H1 (cell line): ENCODE data around the gene MAS1.

Experiments
- BRCA1 ChIP-seq: IDR thresholded peaks from 2 replicates; pipeline ENCODE4 v1.6.1; 2012; ENCODE audit warnings: low read depth, low read length, improper control_type of control experiment
- CHD2 ChIP-seq: IDR thresholded peaks from 2 replicates; pipeline ENCODE4 v1.6.1; 2012; ENCODE audit warnings: low read length, improper control_type of control experiment
- EP300 ChIP-seq, 2 experiments: IDR thresholded peaks; 1 replicate in 1 of 2; 2 replicates in 1 of 2; pipeline ENCODE4 v1.6.1; 2011 to 2012; ENCODE audit warnings: low read depth in 2 of 2, low read length in 2 of 2, mild to moderate bottlenecking in 2 of 2, borderline replicate concordance in 1 of 2, inconsistent platforms in 1 of 2, moderate library complexity in 1 of 2
- EZH2 ChIP-seq: fragments of 200-600 bp; sonication (generic); IDR thresholded peaks from 2 replicates; pipeline ENCODE4 v1.7.1; 2012; ENCODE audit warnings: low read depth, mild to moderate bottlenecking, moderate library complexity, low read length, inconsistent platforms; ENCODE audit not compliant: severe bottlenecking
- JUN ChIP-seq: IDR thresholded peaks from 2 replicates; pipeline ENCODE4 v1.6.1; 2011; ENCODE audit warnings: low read depth, mild to moderate bottlenecking, improper control_type of control experiment, low read length
- MAFK ChIP-seq: IDR thresholded peaks from 2 replicates; pipeline ENCODE4 v1.6.1; 2012; ENCODE audit warnings: low read depth, mild to moderate bottlenecking, improper control_type of control experiment, low read length
- POLR2A ChIP-seq, 2 experiments: IDR thresholded peaks; 1 replicate in 1 of 2; 2 replicates in 1 of 2; pipeline ENCODE4 v1.6.1; 2011; ENCODE audit warnings: low read depth in 2 of 2, low read length in 2 of 2, mild to moderate bottlenecking in 2 of 2; ENCODE audit errors: control extremely low read depth in 1 of 2
- SIX5 ChIP-seq: IDR thresholded peaks from 2 replicates; pipeline ENCODE4 v1.6.1; 2011; ENCODE audit warnings: mild to moderate bottlenecking, low read depth, low read length
- TAF1 ChIP-seq: IDR thresholded peaks from 2 replicates; pipeline ENCODE4 v1.6.1; 2011; ENCODE audit warnings: mild to moderate bottlenecking, low read depth, low read length
- YY1 ChIP-seq: IDR thresholded peaks from 2 replicates; pipeline ENCODE4 v1.6.1; 2011; ENCODE audit warnings: low read depth, mild to moderate bottlenecking, low read length
- TF ChIP-seq, protein P1 (sequence below), 3 experiments: IDR thresholded peaks; 1 replicate in 2 of 3; 2 replicates in 1 of 3; pipeline versions ENCODE4 v1.5.1 to v1.6.1; 2011; ENCODE audit warnings: low read length in 3 of 3, mild to moderate bottlenecking in 3 of 3, inconsistent platforms in 2 of 3, low read depth in 1 of 3, moderate library complexity in 1 of 3; ENCODE audit not compliant: insufficient read depth in 1 of 3; ENCODE audit errors: control extremely low read depth in 1 of 3
- TF ChIP-seq, protein P2 (sequence below): IDR thresholded peaks from 2 replicates; pipeline ENCODE4 v1.6.1; 2012; ENCODE audit warnings: inconsistent platforms

DNA sequence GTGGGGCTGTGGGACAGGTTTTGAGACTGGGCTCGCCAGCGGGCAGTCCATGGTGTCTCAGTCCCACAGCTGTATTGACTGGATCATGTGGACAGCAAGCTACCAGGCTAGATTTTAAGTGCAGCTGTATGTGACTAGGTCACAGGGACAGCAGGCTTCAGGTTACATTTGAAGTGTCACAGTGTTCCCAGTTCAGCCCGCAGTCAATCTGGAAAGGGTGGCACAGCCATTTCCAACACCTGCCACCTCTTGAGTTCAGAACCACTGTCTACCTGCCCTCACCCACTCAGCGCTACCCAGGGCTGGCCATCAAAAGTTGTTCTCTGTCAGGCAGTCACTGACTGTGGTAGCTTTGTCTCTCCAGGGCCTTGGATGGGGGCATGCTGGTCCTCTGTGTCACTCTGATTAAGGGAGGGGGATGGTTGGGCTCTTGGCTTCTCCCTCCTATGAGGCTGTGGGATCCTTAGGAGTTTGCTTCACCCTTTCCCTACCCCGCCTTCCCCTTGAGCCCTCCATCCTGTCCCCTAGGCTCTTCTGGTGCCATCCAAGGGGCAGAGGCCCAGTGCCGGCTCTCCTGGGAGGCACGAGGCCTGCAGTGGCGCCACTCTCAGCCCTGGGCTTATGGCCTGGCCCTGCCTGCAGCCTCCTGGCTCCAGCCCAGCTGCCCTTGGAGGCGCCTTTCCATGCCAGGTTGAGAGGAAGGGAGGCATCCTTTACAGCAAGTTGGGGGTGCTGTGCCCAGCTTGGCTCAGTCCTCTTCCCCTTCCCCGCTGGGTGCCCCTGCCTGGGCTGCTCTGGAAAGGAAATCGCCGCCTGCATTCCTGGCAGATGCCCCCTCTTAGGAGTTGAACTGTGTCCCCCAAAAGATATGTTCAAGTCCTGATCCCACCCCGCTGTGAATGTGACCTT, 45.8 kb upstream of the MAS1 start:
- TF ChIP-seq, protein P1, sequence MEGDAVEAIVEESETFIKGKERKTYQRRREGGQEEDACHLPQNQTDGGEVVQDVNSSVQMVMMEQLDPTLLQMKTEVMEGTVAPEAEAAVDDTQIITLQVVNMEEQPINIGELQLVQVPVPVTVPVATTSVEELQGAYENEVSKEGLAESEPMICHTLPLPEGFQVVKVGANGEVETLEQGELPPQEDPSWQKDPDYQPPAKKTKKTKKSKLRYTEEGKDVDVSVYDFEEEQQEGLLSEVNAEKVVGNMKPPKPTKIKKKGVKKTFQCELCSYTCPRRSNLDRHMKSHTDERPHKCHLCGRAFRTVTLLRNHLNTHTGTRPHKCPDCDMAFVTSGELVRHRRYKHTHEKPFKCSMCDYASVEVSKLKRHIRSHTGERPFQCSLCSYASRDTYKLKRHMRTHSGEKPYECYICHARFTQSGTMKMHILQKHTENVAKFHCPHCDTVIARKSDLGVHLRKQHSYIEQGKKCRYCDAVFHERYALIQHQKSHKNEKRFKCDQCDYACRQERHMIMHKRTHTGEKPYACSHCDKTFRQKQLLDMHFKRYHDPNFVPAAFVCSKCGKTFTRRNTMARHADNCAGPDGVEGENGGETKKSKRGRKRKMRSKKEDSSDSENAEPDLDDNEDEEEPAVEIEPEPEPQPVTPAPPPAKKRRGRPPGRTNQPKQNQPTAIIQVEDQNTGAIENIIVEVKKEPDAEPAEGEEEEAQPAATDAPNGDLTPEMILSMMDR (IDR thresholded peaks at IDR 0.05; ENCODE audit: control extremely low read depth in 1 of 3, insufficient read depth in 1 of 3, low read depth in 1 of 3, low read length in 3 of 3): no peak
- no peak for TF ChIP-seq POLR2A (IDR thresholded peaks at IDR 0.05; ENCODE audit: control extremely low read depth in 1 of 2, low read depth in 2 of 2, low read length in 2 of 2)
- TF ChIP-seq EP300 (IDR thresholded peaks at IDR 0.05; ENCODE audit: borderline replicate concordance in 1 of 2, low read depth in 2 of 2, low read length in 2 of 2): no peak
- TF ChIP-seq, protein P2, sequence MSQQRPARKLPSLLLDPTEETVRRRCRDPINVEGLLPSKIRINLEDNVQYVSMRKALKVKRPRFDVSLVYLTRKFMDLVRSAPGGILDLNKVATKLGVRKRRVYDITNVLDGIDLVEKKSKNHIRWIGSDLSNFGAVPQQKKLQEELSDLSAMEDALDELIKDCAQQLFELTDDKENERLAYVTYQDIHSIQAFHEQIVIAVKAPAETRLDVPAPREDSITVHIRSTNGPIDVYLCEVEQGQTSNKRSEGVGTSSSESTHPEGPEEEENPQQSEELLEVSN: no peak
- TF ChIP-seq MAFK: no peak
- TF ChIP-seq TAF1: no peak
- no peak for TF ChIP-seq SIX5
- no peak for TF ChIP-seq YY1
- TF ChIP-seq CHD2: no peak
- no peak for TF ChIP-seq JUN
- no peak for TF ChIP-seq BRCA1
- TF ChIP-seq EZH2: no peak
